Neutrophil (primary cell): ENCODE measurements around the gene NDUFAF8.
A peak's percentile ranks its signal among the peaks of the same experiment; 100 is the strongest.
"Not testable (repeated sequence)": the region's sequence is repeated elsewhere in the genome, so short reads cannot be mapped to it uniquely, and the experiment has no call there.

Experiments
- H3K27ac ChIP-seq: fragments of 200-600 bp; sonication (generic); 2 replicates; pipeline ENCODE4 v1.5.1; 2016; ENCODE audit warnings: mild to moderate bottlenecking, moderate library complexity
- H3K27me3 ChIP-seq: fragments of 200-600 bp; sonication (generic); 2 replicates; pipeline ENCODE4 v1.6.0; 2016; ENCODE audit warnings: mild to moderate bottlenecking
- H3K36me3 ChIP-seq: fragments of 200-600 bp; sonication (generic); 2 replicates; pipeline ENCODE4 v1.5.1; 2017
- H3K4me1 ChIP-seq, 2 experiments: fragments of 200-600 bp in 1 of 2; sonication (generic) in 1 of 2; 1 replicate in 1 of 2; 2 replicates in 1 of 2; pipeline versions ENCODE4 v1.5.1 to v1.6.1; 2013 to 2016; ENCODE audit warnings: low read depth in 1 of 2, low read length in 1 of 2, mild to moderate bottlenecking in 1 of 2, moderate library complexity in 1 of 2; ENCODE audit not compliant: control insufficient read depth in 1 of 2, insufficient read depth in 1 of 2
- H3K4me3 ChIP-seq, 2 experiments: fragments of 200-600 bp in 1 of 2; sonication (generic) in 1 of 2; 1 replicate in 1 of 2; 2 replicates in 1 of 2; pipeline ENCODE4 v1.5.1; 2013 to 2016; ENCODE audit warnings: low read depth in 1 of 2, low read length in 1 of 2, mild to moderate bottlenecking in 1 of 2, moderate library complexity in 1 of 2
- H3K9me3 ChIP-seq: fragments of 200-600 bp; sonication (generic); 2 replicates; pipeline ENCODE4 v1.5.1; 2016
- TF ChIP-seq, protein P1 (sequence below): fragments of 200-600 bp; sonication (generic); IDR thresholded peaks from 2 replicates; pipeline ENCODE4 v1.5.1; 2016; ENCODE audit warnings: antibody characterized with exemption

NDUFAF8 gene

GRCh38 chr17:81222620-81222905 lies 16.6 kb upstream of the NDUFAF8 start:
- Histone ChIP-seq H3K4me3 (peak overlapping the region; percentile 72 to 89), H3K36me3 (peaks cover 6% of the 10 kb centered on the region), H3K27ac (peak overlapping the region; percentile 64), H3K9me3 (no peaks in the 10 kb centered on the region), H3K4me1 (peaks cover 21 to 29% of the 10 kb centered on the region in 2 experiments), H3K27me3 (no peaks in the 10 kb centered on the region)
- TF ChIP-seq, protein P1, sequence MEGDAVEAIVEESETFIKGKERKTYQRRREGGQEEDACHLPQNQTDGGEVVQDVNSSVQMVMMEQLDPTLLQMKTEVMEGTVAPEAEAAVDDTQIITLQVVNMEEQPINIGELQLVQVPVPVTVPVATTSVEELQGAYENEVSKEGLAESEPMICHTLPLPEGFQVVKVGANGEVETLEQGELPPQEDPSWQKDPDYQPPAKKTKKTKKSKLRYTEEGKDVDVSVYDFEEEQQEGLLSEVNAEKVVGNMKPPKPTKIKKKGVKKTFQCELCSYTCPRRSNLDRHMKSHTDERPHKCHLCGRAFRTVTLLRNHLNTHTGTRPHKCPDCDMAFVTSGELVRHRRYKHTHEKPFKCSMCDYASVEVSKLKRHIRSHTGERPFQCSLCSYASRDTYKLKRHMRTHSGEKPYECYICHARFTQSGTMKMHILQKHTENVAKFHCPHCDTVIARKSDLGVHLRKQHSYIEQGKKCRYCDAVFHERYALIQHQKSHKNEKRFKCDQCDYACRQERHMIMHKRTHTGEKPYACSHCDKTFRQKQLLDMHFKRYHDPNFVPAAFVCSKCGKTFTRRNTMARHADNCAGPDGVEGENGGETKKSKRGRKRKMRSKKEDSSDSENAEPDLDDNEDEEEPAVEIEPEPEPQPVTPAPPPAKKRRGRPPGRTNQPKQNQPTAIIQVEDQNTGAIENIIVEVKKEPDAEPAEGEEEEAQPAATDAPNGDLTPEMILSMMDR, result no peak

DNA sequence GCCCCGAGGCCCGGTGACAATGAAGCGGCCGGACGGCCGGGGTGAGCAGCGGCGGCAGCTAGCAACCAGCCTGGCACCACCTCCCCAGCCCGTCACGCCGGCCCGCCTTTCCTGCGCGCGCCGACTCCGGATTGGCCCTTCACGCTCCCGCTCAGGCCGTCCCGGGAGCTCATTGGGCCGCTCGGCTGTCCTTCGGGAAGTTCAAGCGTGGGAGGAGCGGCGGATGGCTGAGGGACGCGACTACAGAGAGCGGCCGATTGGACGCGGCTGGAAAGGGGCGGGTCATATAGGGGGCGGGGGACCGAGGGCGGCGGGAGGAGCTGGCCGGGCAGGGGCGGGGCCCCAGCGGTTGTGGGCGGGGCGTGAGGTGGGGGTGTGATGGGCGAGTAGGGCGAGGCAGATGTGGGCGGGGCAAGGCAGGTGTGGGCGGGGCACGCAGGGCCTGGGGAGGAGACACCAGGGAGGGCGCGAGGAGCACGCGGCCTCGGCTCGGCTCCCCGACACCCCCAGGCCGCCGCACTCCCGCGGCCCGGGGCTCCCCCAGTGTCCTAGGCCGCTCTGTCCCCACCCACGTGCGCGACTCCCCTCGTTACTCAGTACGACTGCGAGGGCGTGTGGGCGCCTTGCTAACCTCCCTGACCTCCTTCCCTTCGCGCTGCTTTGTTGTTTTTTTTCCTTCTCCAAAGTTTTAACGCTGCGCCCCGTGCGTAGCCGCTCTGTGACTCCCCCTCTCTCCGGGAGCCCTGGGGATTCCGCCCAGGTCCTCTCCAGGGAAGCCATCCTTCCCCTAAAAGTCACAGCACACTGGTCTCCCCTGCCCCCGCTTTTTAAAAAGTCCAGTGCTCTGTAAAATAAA lies 16.0 kb upstream of the NDUFAF8 start, which contains the start of gene CEP131:
Gene CEP131, minus strand, starts transcription at position 60 of the 856 bp plus-strand sequence. CDS start 2,909 bp downstream, outside the sequence.
- Histone ChIP-seq H3K36me3 (peaks cover 6% of the 10 kb centered on the region), H3K4me1 (peaks cover 25 to 33% of the 10 kb centered on the region in 2 experiments), H3K4me3 (peak within 1 kb of the TSS; percentile 72 to 89), H3K9me3 (no peaks in the 10 kb centered on the region), H3K27me3 (no peaks in the 10 kb centered on the region), H3K27ac (peak within 1 kb of the TSS; percentile 64)
- TF ChIP-seq, protein P1, result peak; percentile 52

- Histone ChIP-seq H3K4me3 (peak overlapping the region; percentile 57 to 89), H3K9me3 (no peaks in the 10 kb centered on the region), H3K27me3 (no peaks in the 10 kb centered on the region), H3K36me3 (peaks cover 9% of the 10 kb centered on the region), H3K27ac (peak overlapping the region; percentile 64), H3K4me1 (peaks cover 31 to 38% of the 10 kb centered on the region in 2 experiments)
- TF ChIP-seq, protein P1, result no peak
Measured at GRCh38 chr17:81223762-81224130, 15.4 kb upstream of the NDUFAF8 start.

DNA sequence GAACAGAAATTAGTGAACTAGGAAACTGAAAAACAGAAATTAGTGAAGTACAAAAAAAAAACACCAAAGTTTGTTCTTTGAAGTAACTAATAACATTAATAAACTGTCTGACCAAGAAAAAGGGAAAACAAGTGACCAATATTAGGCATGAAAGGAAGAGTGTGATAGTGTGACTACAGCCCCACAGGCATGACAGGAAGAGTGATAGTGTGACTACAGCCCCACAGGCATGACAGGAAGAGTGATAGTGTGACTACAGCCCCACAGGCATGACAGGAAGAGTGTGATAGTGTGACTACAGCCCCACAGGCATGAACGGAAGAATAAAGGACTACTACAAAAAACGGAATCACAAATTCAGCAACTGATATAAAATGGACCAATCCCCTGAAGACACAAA lies 11.5 kb upstream of the NDUFAF8 start:
- not testable (repeated sequence) for H3K9me3 ChIP-seq, H3K4me3 ChIP-seq, H3K27me3 ChIP-seq
- peak overlapping the region; percentile 64 for H3K27ac ChIP-seq
- H3K36me3 ChIP-seq, result peaks cover 41% of the 10 kb centered on the region
- peaks cover 22 to 30% of the 10 kb centered on the region in 2 experiments for H3K4me1 ChIP-seq

GRCh38 chr17:81228420-81228819 lies 10.7 kb upstream of the NDUFAF8 start:
- Histone ChIP-seq H3K27ac (peak overlapping the region; percentile 64), H3K4me1 (peaks cover 20 to 22% of the 10 kb centered on the region in 2 experiments), H3K27me3 (no peaks in the 10 kb centered on the region), H3K36me3 (peaks cover 49% of the 10 kb centered on the region), H3K4me3 (no peak overlapping the region), H3K9me3 (no peaks in the 10 kb centered on the region)
- TF ChIP-seq, protein P1, result no peak
